HCT116 (cell line): ENCODE measurements around the gene CDC42BPA. TPM values are rescaled to one million over a fixed set of nuclear protein-coding genes. Genes with fewer than 3 reads are reported as not detected.

Experiments
- ATAC-seq: fragments of 200-7000 bp; cut with Tn5 transposase; 2 replicates; pipeline ENCODE4 v1.9.1; 2020; ENCODE audit warnings: mild to moderate bottlenecking, moderate library complexity
- BruUV-seq: library from RNA; stranded (reverse); fragments of 400-500 nt; replicated peaks from 2 replicates; lab custom pipeline; 2021; lab: Mats Ljungman, UMichigan
- CTCF ChIA-PET: fragments of 300-600 bp; sonication (Branson Sonifier 250); formaldehyde crosslinking; loops from one replicate; lab custom pipeline; 2021; ENCODE audit warnings: antibody characterized with exemption; lab: Charles Lee
- POLR2A ChIA-PET: fragments of 300-600, 350-600 bp; sonication (Branson Sonifier 250); formaldehyde crosslinking; loops from one replicate; lab custom pipeline; 2021; ENCODE audit warnings: antibody characterized with exemption; lab: Charles Lee
- RAD21 ChIA-PET, 2 experiments: fragments of 300-600 bp; sonication (Branson Sonifier 250); formaldehyde crosslinking; loops; one replicate each; lab custom pipeline; 2023; ENCODE audit warnings: low total read pairs in 2 of 2; ENCODE audit not compliant: uncharacterized antibody in 2 of 2, unreplicated experiment in 2 of 2, low non-redundant PET in 1 of 2; lab: Charles Lee
- DNase-seq: peaks from one replicate; pipeline ENCODE4 v3.0.0-alpha.2; 2010; ENCODE audit warnings: low read depth, low spot score
- H2AFZ ChIP-seq: fragments of 200-600 bp; shearing (Covaris generic), sonication (generic); 2 replicates; pipeline ENCODE4 v1.6.1; 2017; ENCODE audit warnings: low read depth, mixed run types, mixed read lengths, antibody characterized with exemption, low read length; ENCODE audit not compliant: poor library complexity, severe bottlenecking
- H3K27ac ChIP-seq: 2 replicates; pipeline ENCODE4 v1.5.1; 2012; ENCODE audit warnings: low read depth, low read length
- H3K27me3 ChIP-seq: fragments of 200-600 bp; sonication (generic); 2 replicates; pipeline ENCODE4 v1.6.1; 2016; ENCODE audit warnings: mixed run types, low read length, mixed read lengths; ENCODE audit not compliant: insufficient read depth
- H3K36me3 ChIP-seq, 2 experiments: fragments of 200-500 bp in 1 of 2; fragments of 200-600 bp in 1 of 2; sonication (Bioruptor generic) in 1 of 2; sonication (generic) in 1 of 2; 2 replicates each; pipeline versions ENCODE4 v1.5.1 to v1.6.1; 2014 to 2016; ENCODE audit warnings: low read length in 2 of 2, inconsistent platforms in 1 of 2, mixed read lengths in 1 of 2, mixed run types in 1 of 2; ENCODE audit not compliant: insufficient read depth in 2 of 2, control insufficient read depth in 1 of 2
- H3K4me1 ChIP-seq, 2 experiments: fragments of 200-600 bp in 1 of 2; sonication (generic) in 1 of 2; 2 replicates each; pipeline versions ENCODE4 v1.5.1 to v1.6.1; 2012 to 2017; ENCODE audit warnings: low read length in 2 of 2, inconsistent platforms in 1 of 2, mild to moderate bottlenecking in 1 of 2, mixed read lengths in 1 of 2, mixed run types in 1 of 2, moderate library complexity in 1 of 2; ENCODE audit not compliant: insufficient read depth in 2 of 2, control insufficient read depth in 1 of 2
- H3K4me2 ChIP-seq: fragments of 200-600 bp; sonication (generic); 2 replicates; pipeline ENCODE4 v1.6.1; 2017; ENCODE audit warnings: mixed run types, low read length, mixed read lengths
- H3K4me3 ChIP-seq, 2 experiments: fragments of 200-600 bp in 1 of 2; sonication (generic) in 1 of 2; replicated peaks in 1 of 2; 2 replicates each; pipeline ENCODE4 v1.5.1; 2011 to 2016; ENCODE audit warnings: low read length in 2 of 2, control low read depth in 1 of 2, low read depth in 1 of 2, mild to moderate bottlenecking in 1 of 2, mixed read lengths in 1 of 2, mixed run types in 1 of 2
- H3K79me2 ChIP-seq: fragments of 200-600 bp; sonication (generic); 2 replicates; pipeline ENCODE4 v1.6.1; 2017; ENCODE audit warnings: mild to moderate bottlenecking, mixed run types, low read length, moderate library complexity, mixed read lengths; ENCODE audit not compliant: insufficient read depth
- H3K9ac ChIP-seq: fragments of 200-600 bp; sonication (generic); 2 replicates; pipeline ENCODE4 v1.6.1; 2016; ENCODE audit warnings: low read length, mixed read lengths
- H3K9me2 ChIP-seq: fragments of 200-600 bp; sonication (generic), shearing (Covaris generic); 2 replicates; pipeline ENCODE4 v1.6.1; 2017; ENCODE audit warnings: mixed run types, mild to moderate bottlenecking, moderate library complexity; ENCODE audit not compliant: insufficient read depth
- H3K9me3 ChIP-seq, 2 experiments: fragments of 200-500 bp in 1 of 2; fragments of 200-600 bp in 1 of 2; sonication (Bioruptor generic) in 1 of 2; sonication (generic) in 1 of 2; 2 replicates each; pipeline ENCODE4 v1.6.1; 2014 to 2017; ENCODE audit warnings: low read length in 2 of 2, mixed read lengths in 2 of 2, inconsistent platforms in 1 of 2, low read depth in 1 of 2, mild to moderate bottlenecking in 1 of 2, mixed run types in 1 of 2, moderate library complexity in 1 of 2; ENCODE audit not compliant: control insufficient read depth in 1 of 2, insufficient read depth in 1 of 2
- H4K20me1 ChIP-seq: fragments of 200-600 bp; sonication (generic), shearing (Covaris generic); 2 replicates; pipeline ENCODE4 v1.6.1; 2017; ENCODE audit warnings: mixed run types, mild to moderate bottlenecking, moderate library complexity; ENCODE audit not compliant: insufficient read depth
- CBX3 ChIP-seq: IDR thresholded peaks from 2 replicates; pipeline ENCODE4 v1.6.1; 2012; ENCODE audit warnings: low read depth
- CEBPB ChIP-seq: IDR thresholded peaks from 2 replicates; pipeline ENCODE4 v1.6.1; 2012; ENCODE audit warnings: low read depth
- FOSL1 ChIP-seq: IDR thresholded peaks from 2 replicates; pipeline ENCODE4 v1.6.1; 2012; ENCODE audit warnings: low read depth
- JUND ChIP-seq: IDR thresholded peaks from 2 replicates; pipeline ENCODE4 v1.6.1; 2012
- POLR2A ChIP-seq: IDR thresholded peaks from 2 replicates; pipeline ENCODE4 v1.7.0; 2011; ENCODE audit warnings: borderline replicate concordance; ENCODE audit not compliant: insufficient read depth, insufficient read length; ENCODE audit errors: extremely low read depth
- POLR2AphosphoS5 ChIP-seq: IDR thresholded peaks from 2 replicates; pipeline ENCODE4 v1.6.1; 2011; ENCODE audit warnings: mild to moderate bottlenecking, low read depth, low read length, moderate library complexity
- SRF ChIP-seq: IDR thresholded peaks from 2 replicates; pipeline ENCODE4 v1.6.1; 2012; ENCODE audit warnings: low read depth
- YY1 ChIP-seq: IDR thresholded peaks from 2 replicates; pipeline ENCODE4 v1.6.1; 2011; ENCODE audit warnings: low read length, low read depth, moderate library complexity, mild to moderate bottlenecking; ENCODE audit not compliant: insufficient replicate concordance; ENCODE audit errors: extremely low read depth
- ZNF274 ChIP-seq: fragments of 200-500 bp; sonication (Bioruptor generic); IDR thresholded peaks from 2 replicates; pipeline ENCODE4 v1.6.1; 2014; ENCODE audit warnings: mild to moderate bottlenecking, low read depth, low read length, inconsistent platforms
- intact Hi-C: fragments of 100-400 bp; cut with micrococcal nuclease; formaldehyde crosslinking; loops from 2 replicates; pipeline ENCODE4 v1.10.0; 2022
- total RNA-seq: library from RNA; stranded (reverse); gene quantifications from one replicate; pipeline ENCODE4 v1.2.1, GENCODE V29; 2021; ENCODE audit not compliant: unreplicated experiment

The CDC42BPA gene
- total RNA-seq, 1 experiment from 2014 or later: 44.0 TPM

DNA sequence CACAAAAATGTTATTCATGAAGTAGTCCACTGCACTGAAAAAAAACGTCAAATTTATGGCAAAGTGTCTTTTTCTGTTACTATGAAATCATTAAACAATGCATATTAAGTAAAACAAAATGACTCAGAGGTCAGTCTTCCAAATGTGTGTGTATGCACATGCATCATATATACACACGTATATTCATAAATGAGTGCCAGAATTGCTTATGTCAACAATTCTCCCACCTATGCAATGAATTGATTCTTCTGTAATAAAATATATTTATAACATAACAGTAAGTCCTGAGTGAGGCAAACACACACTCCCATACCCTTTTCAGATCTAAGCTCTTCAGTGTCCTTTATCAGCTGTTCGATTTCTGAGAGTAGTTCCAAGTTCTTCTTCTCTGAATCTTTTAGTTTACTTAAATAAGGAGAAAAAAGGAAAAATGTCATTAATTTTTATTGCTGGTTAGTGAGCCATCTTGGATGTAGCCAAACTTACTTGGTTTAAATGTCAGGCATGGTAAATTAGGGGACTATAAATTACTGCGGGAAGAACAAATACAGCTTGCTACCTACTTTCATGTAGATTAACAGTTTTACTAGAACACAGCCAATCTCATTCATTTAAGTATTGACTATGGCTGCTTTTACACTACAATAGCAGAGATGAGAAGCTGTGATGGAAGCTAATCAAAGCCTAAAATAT, 246.3 kb downstream of the CDC42BPA start:
- H3K79me2 ChIP-seq: no peaks in the 10 kb centered on the region
- H2AFZ ChIP-seq: no peak overlapping the region
- no peaks in the 10 kb centered on the region for H3K27me3 ChIP-seq
- ATAC-seq: no peak
- no peak for DNase-seq
- no peak overlapping the region for H3K4me2 ChIP-seq
- H3K9me2 ChIP-seq: no peaks in the 10 kb centered on the region
- peaks cover 0 to 10% of the 10 kb centered on the region in 2 experiments; a peak in 1 of 4 replicates for H3K36me3 ChIP-seq
- H3K4me3 ChIP-seq: no peak overlapping the region
- intact Hi-C loops: no loop called here
- CTCF ChIA-PET: no interaction called here
- no TSS peak for BruUV-seq
- no peak overlapping the region for H3K9ac ChIP-seq
- no peaks in the 10 kb centered on the region for H3K9me3 ChIP-seq
- no peak overlapping the region for H3K27ac ChIP-seq
- TF ChIP-seq FOSL1: no peak
- TF ChIP-seq POLR2AphosphoS5: no peak
- TF ChIP-seq JUND: no peak
- no peak for TF ChIP-seq ZNF274
- TF ChIP-seq CEBPB: no peak
- TF ChIP-seq CBX3: no peak
- no peak for TF ChIP-seq YY1
- TF ChIP-seq SRF: no peak
- TF ChIP-seq POLR2A: no peak
- peaks cover 0 to 2% of the 10 kb centered on the region in 2 experiments; a peak in 1 of 4 replicates for H3K4me1 ChIP-seq
- RAD21 ChIA-PET: no interaction called here
- H4K20me1 ChIP-seq: peaks cover 4% of the 10 kb centered on the region; the same call in 1 of the 2 replicates
- POLR2A ChIA-PET: no interaction called here

DNA sequence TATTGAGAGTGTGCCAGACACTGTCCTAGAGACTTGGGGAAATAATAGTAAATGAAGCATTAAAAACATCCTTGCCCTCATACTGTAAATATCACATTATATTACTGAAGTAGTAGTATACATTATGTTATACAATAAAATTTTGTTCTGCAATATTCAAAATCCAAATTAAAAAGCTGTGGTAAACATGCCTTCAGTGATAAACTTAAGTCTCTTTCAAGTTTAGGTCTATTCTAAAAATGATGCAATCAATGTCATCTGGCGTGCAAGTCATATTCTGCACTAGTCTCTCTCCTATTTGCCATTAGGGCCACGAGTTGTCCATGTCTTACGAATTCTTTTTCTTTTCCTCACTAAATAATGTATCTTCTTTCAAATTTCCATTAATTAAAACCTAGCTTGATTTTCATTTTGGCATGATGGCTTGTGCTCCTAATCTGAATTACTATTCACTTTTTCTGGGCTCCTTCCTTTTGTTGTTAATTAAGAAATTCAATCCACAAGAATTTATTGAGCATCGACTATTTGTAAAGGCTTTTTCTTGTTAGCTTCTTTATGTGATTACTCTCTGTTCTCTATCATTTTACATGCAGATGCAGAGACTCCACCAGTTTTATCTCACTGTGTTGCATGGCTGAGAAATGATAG, 247.5 kb downstream of the CDC42BPA start:
- H3K4me1 ChIP-seq: peaks cover 0 to 2% of the 10 kb centered on the region in 2 experiments; a peak in 1 of 4 replicates
- CTCF ChIA-PET: no interaction called here
- no TSS peak for BruUV-seq
- ATAC-seq (no peak), DNase-seq (no peak)
- H3K9me2 ChIP-seq: no peaks in the 10 kb centered on the region
- intact Hi-C loops: no loop called here
- POLR2A ChIA-PET: no interaction called here
- no peak overlapping the region for H3K4me3 ChIP-seq
- RAD21 ChIA-PET: no interaction called here
- no peak overlapping the region for H3K4me2 ChIP-seq
- no peaks in the 10 kb centered on the region for H3K9me3 ChIP-seq
- H2AFZ ChIP-seq: no peak overlapping the region
- H3K27ac ChIP-seq: no peak overlapping the region
- peaks cover 4% of the 10 kb centered on the region; the same call in 1 of the 2 replicates for H4K20me1 ChIP-seq
- no peak overlapping the region for H3K9ac ChIP-seq
- no peaks in the 10 kb centered on the region for H3K79me2 ChIP-seq
- H3K27me3 ChIP-seq: no peaks in the 10 kb centered on the region
- TF ChIP-seq CBX3 (no peak), CEBPB (peak; percentile 39; the same call in 1 of the 2 replicates)
- H3K36me3 ChIP-seq: peaks cover 0 to 10% of the 10 kb centered on the region in 2 experiments; a peak in 1 of 4 replicates
